Measurements from ENCODE around the gene PPIP5K1.

Gene PPIP5K1

DNA sequence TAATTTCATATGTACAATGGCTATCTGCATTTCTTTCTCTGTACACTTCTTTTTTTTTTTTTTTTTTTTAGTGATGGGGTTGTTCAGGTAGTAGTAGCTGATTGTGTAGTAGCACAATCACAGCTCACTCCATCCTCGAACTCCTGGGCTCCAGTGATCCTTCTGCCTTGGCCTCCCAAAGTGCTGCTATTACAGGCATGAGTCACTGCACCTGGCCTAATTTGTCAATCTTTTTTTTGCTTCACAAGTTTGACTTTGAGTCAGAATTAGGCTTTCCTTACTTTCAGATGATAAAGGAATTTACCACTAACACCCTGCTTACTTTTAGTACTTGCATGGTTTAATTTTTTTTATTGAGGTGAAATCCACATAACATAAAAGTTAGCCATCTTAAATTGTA lies 44.6 kb downstream of the PPIP5K1 start:
- POLR2A ChIA-PET = no interaction called here
- Histone ChIP-seq H3K9me3 (ENCODE audit: control insufficient read depth, insufficient read depth, low read depth, low read length) (no peaks in the 10 kb centered on the region), H3K36me3 (ENCODE audit: control insufficient read depth in 2 of 2, insufficient read depth in 1 of 2, low read length in 2 of 2) (no peaks in the 10 kb centered on the region; a peak in 1 of 3 replicates), H3K4me1 (ENCODE audit: control insufficient read depth, insufficient read depth, low read length) (no peaks in the 10 kb centered on the region), H3K27ac (ENCODE audit: extremely low read depth, low read depth, low read length) (no peak overlapping the region), H3K4me3 (ENCODE audit: low read depth, low read length) (no peak overlapping the region)
- CTCF ChIA-PET = no interaction called here
- TF ChIP-seq ZNF626 (tag by site-specific recombination; IDR thresholded peaks at IDR 0.05) (no peak), ZNF48 (tag by site-specific recombination; IDR thresholded peaks at IDR 0.05) (no peak), ZNF623 (tag by site-specific recombination; IDR thresholded peaks at IDR 0.05) (no peak), WT1 (tag by site-specific recombination; IDR thresholded peaks at IDR 0.05) (no peak), ZSCAN16 (tag by site-specific recombination; IDR thresholded peaks at IDR 0.05) (no peak), GLI4 (tag by site-specific recombination; IDR thresholded peaks at IDR 0.05) (no peak), ZNF132 (tag by site-specific recombination; IDR thresholded peaks at IDR 0.05; ENCODE audit: borderline replicate concordance) (no peak), ZNF501 (tag by site-specific recombination; IDR thresholded peaks at IDR 0.05) (no peak), ZNF600 (tag by site-specific recombination; IDR thresholded peaks at IDR 0.05) (no peak), KLF1 (tag by site-specific recombination; IDR thresholded peaks at IDR 0.05) (no peak), KLF16 (tag by site-specific recombination; IDR thresholded peaks at IDR 0.05) (no peak), ZNF610 (tag by site-specific recombination; IDR thresholded peaks at IDR 0.05; ENCODE audit: borderline replicate concordance) (no peak), ZNF561 (tag by site-specific recombination; IDR thresholded peaks at IDR 0.05; ENCODE audit: borderline replicate concordance) (no peak), ZNF292 (tag by site-specific recombination; IDR thresholded peaks at IDR 0.05; ENCODE audit: borderline replicate concordance, low read depth) (no peak), ZNF423 (tag by site-specific recombination; IDR thresholded peaks at IDR 0.05) (no peak), ZNF426 (tag by site-specific recombination; IDR thresholded peaks at IDR 0.05) (no peak), YY2 (tag by site-specific recombination; IDR thresholded peaks at IDR 0.05) (no peak), KLF7 (tag by site-specific recombination; IDR thresholded peaks at IDR 0.05; ENCODE audit: borderline replicate concordance) (no peak)
- TF ChIP-seq, protein P1, sequence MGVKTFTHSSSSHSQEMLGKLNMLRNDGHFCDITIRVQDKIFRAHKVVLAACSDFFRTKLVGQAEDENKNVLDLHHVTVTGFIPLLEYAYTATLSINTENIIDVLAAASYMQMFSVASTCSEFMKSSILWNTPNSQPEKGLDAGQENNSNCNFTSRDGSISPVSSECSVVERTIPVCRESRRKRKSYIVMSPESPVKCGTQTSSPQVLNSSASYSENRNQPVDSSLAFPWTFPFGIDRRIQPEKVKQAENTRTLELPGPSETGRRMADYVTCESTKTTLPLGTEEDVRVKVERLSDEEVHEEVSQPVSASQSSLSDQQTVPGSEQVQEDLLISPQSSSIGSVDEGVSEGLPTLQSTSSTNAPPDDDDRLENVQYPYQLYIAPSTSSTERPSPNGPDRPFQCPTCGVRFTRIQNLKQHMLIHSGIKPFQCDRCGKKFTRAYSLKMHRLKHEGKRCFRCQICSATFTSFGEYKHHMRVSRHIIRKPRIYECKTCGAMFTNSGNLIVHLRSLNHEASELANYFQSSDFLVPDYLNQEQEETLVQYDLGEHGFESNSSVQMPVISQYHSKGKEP (tag by site-specific recombination; IDR thresholded peaks at IDR 0.05) = no peak

DNA sequence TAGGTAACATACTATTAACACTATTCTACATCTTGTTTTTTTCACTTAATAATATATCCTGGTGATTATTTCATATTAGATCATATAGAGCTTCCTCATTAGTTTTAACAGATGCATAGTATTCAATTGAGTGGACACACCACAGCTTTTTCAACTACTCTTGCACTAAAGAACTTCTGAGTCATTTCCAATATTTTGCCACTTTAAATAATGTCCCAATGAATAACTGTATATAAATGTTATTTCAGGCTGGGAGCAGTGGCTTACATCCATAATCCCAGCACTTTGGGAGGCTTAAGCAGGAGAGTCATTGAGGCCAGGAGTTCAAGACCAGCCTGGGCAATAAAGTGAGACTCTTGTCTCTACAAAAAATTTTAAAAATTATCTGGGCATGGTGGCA lies 45.7 kb downstream of the PPIP5K1 start:
- Histone ChIP-seq H3K9me3 (ENCODE audit: control insufficient read depth, insufficient read depth, low read depth, low read length) (no peaks in the 10 kb centered on the region), H3K4me3 (ENCODE audit: low read depth, low read length) (no peak overlapping the region), H3K27ac (ENCODE audit: extremely low read depth, low read depth, low read length) (no peak overlapping the region), H3K4me1 (ENCODE audit: control insufficient read depth, insufficient read depth, low read length) (no peaks in the 10 kb centered on the region), H3K36me3 (ENCODE audit: control insufficient read depth in 2 of 2, insufficient read depth in 1 of 2, low read length in 2 of 2) (no peaks in the 10 kb centered on the region; a peak in 1 of 3 replicates)
- CTCF ChIA-PET = interaction anchor here (1.0 kb wide), 1 partner anchor 32 kb away, joined by 3 read pairs; no protein-coding TSS in a partner anchor
- TF ChIP-seq ZNF548 (tag by site-specific recombination; IDR thresholded peaks at IDR 0.05) (no peak), ZNF843 (tag by site-specific recombination; IDR thresholded peaks at IDR 0.05) (no peak), ZNF654 (tag by site-specific recombination; IDR thresholded peaks at IDR 0.05; ENCODE audit: low read depth) (no peak), TRIM28 (IDR thresholded peaks at IDR 0.05; ENCODE audit: borderline replicate concordance, low read length) (no peak), ZNF571 (tag by site-specific recombination; IDR thresholded peaks at IDR 0.05) (no peak), ZNF624 (tag by site-specific recombination; IDR thresholded peaks at IDR 0.05) (no peak), ZNF157 (tag by site-specific recombination; IDR thresholded peaks at IDR 0.05) (no peak)
- TF ChIP-seq, protein P2, sequence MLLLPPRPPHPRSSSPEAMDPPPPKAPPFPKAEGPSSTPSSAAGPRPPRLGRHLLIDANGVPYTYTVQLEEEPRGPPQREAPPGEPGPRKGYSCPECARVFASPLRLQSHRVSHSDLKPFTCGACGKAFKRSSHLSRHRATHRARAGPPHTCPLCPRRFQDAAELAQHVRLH (tag by site-specific recombination; IDR thresholded peaks at IDR 0.05) = no peak
- TF ChIP-seq, protein P3, sequence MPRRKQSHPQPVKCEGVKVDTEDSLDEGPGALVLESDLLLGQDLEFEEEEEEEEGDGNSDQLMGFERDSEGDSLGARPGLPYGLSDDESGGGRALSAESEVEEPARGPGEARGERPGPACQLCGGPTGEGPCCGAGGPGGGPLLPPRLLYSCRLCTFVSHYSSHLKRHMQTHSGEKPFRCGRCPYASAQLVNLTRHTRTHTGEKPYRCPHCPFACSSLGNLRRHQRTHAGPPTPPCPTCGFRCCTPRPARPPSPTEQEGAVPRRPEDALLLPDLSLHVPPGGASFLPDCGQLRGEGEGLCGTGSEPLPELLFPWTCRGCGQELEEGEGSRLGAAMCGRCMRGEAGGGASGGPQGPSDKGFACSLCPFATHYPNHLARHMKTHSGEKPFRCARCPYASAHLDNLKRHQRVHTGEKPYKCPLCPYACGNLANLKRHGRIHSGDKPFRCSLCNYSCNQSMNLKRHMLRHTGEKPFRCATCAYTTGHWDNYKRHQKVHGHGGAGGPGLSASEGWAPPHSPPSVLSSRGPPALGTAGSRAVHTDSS (tag by site-specific recombination; IDR thresholded peaks at IDR 0.05) = no peak
- TF ChIP-seq, protein P4, sequence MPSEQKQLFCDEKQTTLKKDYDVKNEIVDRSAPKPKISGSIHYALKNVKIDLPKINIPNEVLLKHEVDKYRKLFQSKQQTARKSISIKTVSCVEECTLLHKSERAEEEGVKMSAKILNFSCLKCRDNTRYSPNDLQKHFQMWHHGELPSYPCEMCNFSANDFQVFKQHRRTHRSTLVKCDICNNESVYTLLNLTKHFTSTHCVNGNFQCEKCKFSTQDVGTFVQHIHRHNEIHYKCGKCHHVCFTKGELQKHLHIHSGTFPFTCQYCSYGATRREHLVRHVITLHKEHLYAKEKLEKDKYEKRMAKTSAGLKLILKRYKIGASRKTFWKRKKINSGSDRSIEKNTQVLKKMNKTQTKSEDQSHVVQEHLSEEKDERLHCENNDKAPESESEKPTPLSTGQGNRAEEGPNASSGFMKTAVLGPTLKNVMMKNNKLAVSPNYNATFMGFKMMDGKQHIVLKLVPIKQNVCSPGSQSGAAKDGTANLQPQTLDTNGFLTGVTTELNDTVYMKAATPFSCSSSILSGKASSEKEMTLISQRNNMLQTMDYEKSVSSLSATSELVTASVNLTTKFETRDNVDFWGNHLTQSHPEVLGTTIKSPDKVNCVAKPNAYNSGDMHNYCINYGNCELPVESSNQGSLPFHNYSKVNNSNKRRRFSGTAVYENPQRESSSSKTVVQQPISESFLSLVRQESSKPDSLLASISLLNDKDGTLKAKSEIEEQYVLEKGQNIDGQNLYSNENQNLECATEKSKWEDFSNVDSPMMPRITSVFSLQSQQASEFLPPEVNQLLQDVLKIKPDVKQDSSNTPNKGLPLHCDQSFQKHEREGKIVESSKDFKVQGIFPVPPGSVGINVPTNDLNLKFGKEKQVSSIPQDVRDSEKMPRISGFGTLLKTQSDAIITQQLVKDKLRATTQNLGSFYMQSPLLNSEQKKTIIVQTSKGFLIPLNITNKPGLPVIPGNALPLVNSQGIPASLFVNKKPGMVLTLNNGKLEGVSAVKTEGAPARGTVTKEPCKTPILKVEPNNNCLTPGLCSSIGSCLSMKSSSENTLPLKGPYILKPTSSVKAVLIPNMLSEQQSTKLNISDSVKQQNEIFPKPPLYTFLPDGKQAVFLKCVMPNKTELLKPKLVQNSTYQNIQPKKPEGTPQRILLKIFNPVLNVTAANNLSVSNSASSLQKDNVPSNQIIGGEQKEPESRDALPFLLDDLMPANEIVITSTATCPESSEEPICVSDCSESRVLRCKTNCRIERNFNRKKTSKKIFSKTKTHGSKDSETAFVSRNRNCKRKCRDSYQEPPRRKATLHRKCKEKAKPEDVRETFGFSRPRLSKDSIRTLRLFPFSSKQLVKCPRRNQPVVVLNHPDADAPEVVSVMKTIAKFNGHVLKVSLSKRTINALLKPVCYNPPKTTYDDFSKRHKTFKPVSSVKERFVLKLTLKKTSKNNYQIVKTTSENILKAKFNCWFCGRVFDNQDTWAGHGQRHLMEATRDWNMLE (tag by site-specific recombination; conservative IDR thresholded peaks at IDR 0.05; ENCODE audit: low read depth) = no peak
- POLR2A ChIA-PET = interaction anchor here (0.9 kb wide), 1 partner anchor 17 kb away, joined by 3 read pairs; no protein-coding TSS in a partner anchor

Measured in HEK293 (cell line).